OCI-LY7 (cell line): Measurements from ENCODE around the gene CD58. TPM values are rescaled to one million over a fixed set of nuclear protein-coding genes. Genes with fewer than 3 reads are reported as not detected.

Source experiments
- BruUV-seq: library from RNA; stranded (reverse); fragments of 400-500 nt; replicated peaks from 2 replicates; lab custom pipeline; 2021; lab: Mats Ljungman, UMichigan
- CTCF ChIA-PET: fragments of 300-600 bp; sonication (Branson Sonifier 250); formaldehyde crosslinking; loops from one replicate; lab custom pipeline; 2022; ENCODE audit warnings: antibody characterized with exemption; ENCODE audit not compliant: unreplicated experiment; lab: Charles Lee
- POLR2A ChIA-PET: fragments of 300-600 bp; sonication (Branson Sonifier 250); formaldehyde crosslinking; loops from one replicate; lab custom pipeline; 2022; ENCODE audit warnings: antibody characterized with exemption; lab: Charles Lee
- DNase-seq: peaks from one replicate; pipeline ENCODE4 v3.0.0-alpha.2; 2015; ENCODE audit warnings: low spot score
- H2AFZ ChIP-seq: fragments of 200-600 bp; sonication (generic), shearing (Covaris generic); 2 replicates; pipeline ENCODE4 v1.6.1; 2014; ENCODE audit warnings: mild to moderate bottlenecking, antibody characterized with exemption, low read length, moderate library complexity
- H3K27ac ChIP-seq: fragments of 200-600 bp; sonication (generic); 2 replicates; pipeline ENCODE4 v1.5.1; 2014; ENCODE audit warnings: mixed run types, low read depth, mild to moderate bottlenecking, moderate library complexity, low read length, inconsistent platforms; ENCODE audit not compliant: poor library complexity, severe bottlenecking
- H3K36me3 ChIP-seq: fragments of 200-600 bp; sonication (generic); 2 replicates; pipeline ENCODE4 v1.6.1; 2014; ENCODE audit warnings: mild to moderate bottlenecking, antibody characterized with exemption, low read length, moderate library complexity, mixed read lengths; ENCODE audit not compliant: insufficient read depth
- H3K4me1 ChIP-seq: fragments of 200-600 bp; sonication (generic); 2 replicates; pipeline ENCODE4 v1.5.1; 2014; ENCODE audit warnings: mild to moderate bottlenecking, low read length; ENCODE audit not compliant: insufficient read depth, poor library complexity, severe bottlenecking
- H3K4me2 ChIP-seq: fragments of 200-600 bp; sonication (generic); 2 replicates; pipeline ENCODE4 v1.6.1; 2014; ENCODE audit warnings: mild to moderate bottlenecking, low read length
- H3K4me3 ChIP-seq: fragments of 200-600 bp; sonication (generic); 2 replicates; pipeline ENCODE4 v1.5.1; 2014; ENCODE audit warnings: mild to moderate bottlenecking, low read depth, low read length; ENCODE audit not compliant: poor library complexity, severe bottlenecking
- H3K79me2 ChIP-seq: fragments of 200-600 bp; sonication (generic); 2 replicates; pipeline ENCODE4 v1.6.1; 2016; ENCODE audit warnings: low read depth, mild to moderate bottlenecking, low read length, moderate library complexity, mixed read lengths; ENCODE audit not compliant: insufficient read depth
- H3K9me2 ChIP-seq: fragments of 200-600 bp; sonication (generic); 2 replicates; pipeline ENCODE4 v1.6.1; 2016; ENCODE audit warnings: mild to moderate bottlenecking, low read length, mixed read lengths; ENCODE audit not compliant: insufficient read depth
- H3K9me3 ChIP-seq: fragments of 200-600 bp; sonication (generic); 2 replicates; pipeline ENCODE4 v1.6.1; 2014; ENCODE audit warnings: mild to moderate bottlenecking, mixed run types, low read length, mixed read lengths
- H4K20me1 ChIP-seq: fragments of 200-600 bp; sonication (generic); 2 replicates; pipeline ENCODE4 v1.6.1; 2014; ENCODE audit warnings: mild to moderate bottlenecking, antibody characterized with exemption, low read length, moderate library complexity, mixed read lengths; ENCODE audit not compliant: insufficient read depth
- EZH2phosphoT487 ChIP-seq: fragments of 200-600 bp; sonication (generic); IDR thresholded peaks from 2 replicates; pipeline ENCODE4 v1.6.1; 2018; ENCODE audit warnings: low read depth, borderline replicate concordance, mild to moderate bottlenecking, mixed run types, antibody characterized with exemption, low read length, moderate library complexity, mixed read lengths
- intact Hi-C: fragments of 100-400 bp; cut with micrococcal nuclease; formaldehyde crosslinking; loops from one replicate; pipeline ENCODE4 v1.10.0; 2022; ENCODE audit not compliant: unreplicated experiment
- total RNA-seq, 2 experiments: library from RNA; depleted of rRNA in 1 of 2; stranded (reverse); fragments of >200 nt in 1 of 2; shearing (Covaris generic) in 1 of 2; gene quantifications; 2 replicates each; pipeline ENCODE4 v1.2.3, GENCODE V29; 2014 to 2022
- TF ChIP-seq, protein P1 (sequence below): fragments of 200-600 bp; sonication (generic); conservative IDR thresholded peaks from 2 replicates; pipeline ENCODE4 v1.5.1; 2014; ENCODE audit warnings: mild to moderate bottlenecking, antibody characterized with exemption, low read length, moderate library complexity, mixed read lengths

Gene CD58
- total RNA-seq, 2 experiments from 2014 or later = 3.3 TPM; not detected in 1

DNA sequence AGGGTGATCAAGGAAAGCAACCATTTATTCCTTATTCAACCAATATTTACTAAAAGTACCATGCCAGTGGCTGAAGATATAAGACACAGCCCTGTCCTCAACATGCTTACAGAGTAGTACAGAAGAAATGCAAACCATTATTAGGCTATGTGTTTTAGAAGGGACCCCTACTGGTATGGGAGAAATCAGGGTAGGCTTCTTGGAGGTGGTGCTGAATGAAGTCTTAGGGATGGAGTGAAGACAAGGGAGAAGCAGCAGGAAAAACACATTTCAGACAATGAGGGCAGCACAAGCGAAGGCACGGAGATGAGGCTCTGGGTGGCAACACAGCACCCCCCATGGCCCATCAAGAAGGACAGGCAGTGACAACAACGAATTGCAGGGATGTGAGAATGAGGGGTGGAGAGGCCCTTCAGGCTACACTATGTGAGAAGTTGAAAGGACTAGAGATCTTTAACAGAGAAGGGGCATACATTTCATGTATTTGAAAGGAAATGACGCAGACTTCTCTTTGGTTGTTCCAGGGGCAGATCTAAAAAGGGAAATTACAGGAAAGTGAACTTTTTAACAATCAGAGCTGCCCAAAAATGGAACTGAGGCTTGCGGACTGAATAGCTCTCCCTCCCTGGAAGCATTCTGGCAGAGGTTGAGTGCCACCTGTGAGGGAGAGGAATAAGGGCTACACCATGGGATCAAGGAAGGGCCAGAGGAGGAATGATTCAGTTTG lies 16.8 kb upstream of the CD58 start:
- POLR2A ChIA-PET = no interaction called here

DNA sequence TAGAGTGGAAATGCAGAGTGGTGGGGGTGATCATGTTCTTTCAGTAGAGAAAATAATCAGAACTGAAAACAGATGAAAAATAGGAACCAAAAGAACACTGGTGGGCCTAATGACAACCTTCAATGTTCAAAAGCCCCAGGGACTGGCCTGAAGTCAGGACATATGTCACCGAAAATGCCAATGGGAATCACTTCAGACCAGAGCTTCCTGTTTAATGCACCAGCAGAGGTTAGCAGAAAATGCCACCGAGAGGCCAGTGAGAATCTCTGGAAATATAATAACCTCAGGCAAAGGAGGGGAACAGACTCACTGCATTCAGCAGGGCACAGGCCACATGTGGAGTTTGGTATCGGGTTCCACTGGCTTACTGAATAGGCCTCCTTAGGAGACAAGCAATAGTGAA lies 15.9 kb upstream of the CD58 start:
- H3K4me1 ChIP-seq = no peaks in the 10 kb centered on the region
- no peaks in the 10 kb centered on the region for H3K9me3 ChIP-seq
- no peak overlapping the region for H3K27ac ChIP-seq
- no peaks in the 10 kb centered on the region for H3K9me2 ChIP-seq
- TF ChIP-seq EZH2phosphoT487 = no peak
- TF ChIP-seq, protein P1, sequence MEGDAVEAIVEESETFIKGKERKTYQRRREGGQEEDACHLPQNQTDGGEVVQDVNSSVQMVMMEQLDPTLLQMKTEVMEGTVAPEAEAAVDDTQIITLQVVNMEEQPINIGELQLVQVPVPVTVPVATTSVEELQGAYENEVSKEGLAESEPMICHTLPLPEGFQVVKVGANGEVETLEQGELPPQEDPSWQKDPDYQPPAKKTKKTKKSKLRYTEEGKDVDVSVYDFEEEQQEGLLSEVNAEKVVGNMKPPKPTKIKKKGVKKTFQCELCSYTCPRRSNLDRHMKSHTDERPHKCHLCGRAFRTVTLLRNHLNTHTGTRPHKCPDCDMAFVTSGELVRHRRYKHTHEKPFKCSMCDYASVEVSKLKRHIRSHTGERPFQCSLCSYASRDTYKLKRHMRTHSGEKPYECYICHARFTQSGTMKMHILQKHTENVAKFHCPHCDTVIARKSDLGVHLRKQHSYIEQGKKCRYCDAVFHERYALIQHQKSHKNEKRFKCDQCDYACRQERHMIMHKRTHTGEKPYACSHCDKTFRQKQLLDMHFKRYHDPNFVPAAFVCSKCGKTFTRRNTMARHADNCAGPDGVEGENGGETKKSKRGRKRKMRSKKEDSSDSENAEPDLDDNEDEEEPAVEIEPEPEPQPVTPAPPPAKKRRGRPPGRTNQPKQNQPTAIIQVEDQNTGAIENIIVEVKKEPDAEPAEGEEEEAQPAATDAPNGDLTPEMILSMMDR = no peak
- no peak overlapping the region for H3K4me2 ChIP-seq
- H4K20me1 ChIP-seq = no peaks in the 10 kb centered on the region
- intact Hi-C loops = no loop called here
- CTCF ChIA-PET = no interaction called here
- H3K4me3 ChIP-seq = no peak overlapping the region
- no peak overlapping the region for H2AFZ ChIP-seq
- BruUV-seq = no TSS peak
- H3K79me2 ChIP-seq = no peaks in the 10 kb centered on the region
- DNase-seq = no peak
- no peaks in the 10 kb centered on the region for H3K36me3 ChIP-seq
- POLR2A ChIA-PET = no interaction called here

More for the DNA sequence above, 16.8 kb upstream of the CD58 start:
- Histone ChIP-seq H3K36me3 (no peaks in the 10 kb centered on the region), H2AFZ (no peak overlapping the region), H3K9me3 (no peaks in the 10 kb centered on the region), H3K79me2 (no peaks in the 10 kb centered on the region), H3K27ac (no peak overlapping the region), H3K4me1 (no peaks in the 10 kb centered on the region), H4K20me1 (no peaks in the 10 kb centered on the region), H3K4me3 (no peak overlapping the region), H3K4me2 (no peak overlapping the region), H3K9me2 (no peaks in the 10 kb centered on the region)
- CTCF ChIA-PET = no interaction called here
- intact Hi-C loops = no loop called here
- DNase-seq = no peak
- no peak for TF ChIP-seq EZH2phosphoT487
- no TSS peak for BruUV-seq

DNA sequence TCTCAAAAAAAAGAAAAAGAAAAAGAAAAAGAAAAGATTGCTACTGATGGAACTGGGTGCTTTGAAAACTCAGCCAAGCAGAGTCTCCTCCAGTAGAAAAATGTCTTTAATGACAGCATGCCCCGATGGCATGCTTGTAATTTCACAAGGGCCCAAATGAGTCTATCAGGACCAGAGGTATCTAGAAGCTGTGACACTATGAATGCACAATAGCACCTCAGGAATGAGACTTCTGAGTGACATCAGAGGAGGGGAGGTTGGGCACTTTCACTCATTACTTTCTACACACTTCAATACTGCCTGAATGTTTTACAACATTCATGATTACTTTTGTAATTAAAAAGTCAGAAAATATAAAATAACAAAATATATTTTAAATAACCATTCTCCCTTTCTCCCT lies 15.1 kb upstream of the CD58 start:
- Histone ChIP-seq H3K9me3 (no peaks in the 10 kb centered on the region), H3K4me3 (no peak overlapping the region), H3K4me1 (no peaks in the 10 kb centered on the region), H3K36me3 (no peaks in the 10 kb centered on the region), H3K4me2 (no peak overlapping the region), H3K27ac (no peak overlapping the region), H3K79me2 (no peaks in the 10 kb centered on the region), H4K20me1 (no peaks in the 10 kb centered on the region), H3K9me2 (no peaks in the 10 kb centered on the region), H2AFZ (no peak overlapping the region)
- DNase-seq = no peak
- intact Hi-C loops = no loop called here
- TF ChIP-seq, protein P1 = no peak
- TF ChIP-seq EZH2phosphoT487 = no peak
- ChIA-PET CTCF (no interaction called here), POLR2A (no interaction called here)
- BruUV-seq = no TSS peak
